GM20431 (cell line): ENCODE data around the gene TWNK.

ENCODE experiments used
- in situ Hi-C: fragments of 300-500 bp; cut with MseI, MboI; formaldehyde crosslinking; loops from one replicate; pipeline ENCODE4 v1.15.0; 2020; ENCODE audit warnings: low sequenced_read_pairs; ENCODE audit not compliant: unreplicated experiment

The TWNK gene

DNA sequence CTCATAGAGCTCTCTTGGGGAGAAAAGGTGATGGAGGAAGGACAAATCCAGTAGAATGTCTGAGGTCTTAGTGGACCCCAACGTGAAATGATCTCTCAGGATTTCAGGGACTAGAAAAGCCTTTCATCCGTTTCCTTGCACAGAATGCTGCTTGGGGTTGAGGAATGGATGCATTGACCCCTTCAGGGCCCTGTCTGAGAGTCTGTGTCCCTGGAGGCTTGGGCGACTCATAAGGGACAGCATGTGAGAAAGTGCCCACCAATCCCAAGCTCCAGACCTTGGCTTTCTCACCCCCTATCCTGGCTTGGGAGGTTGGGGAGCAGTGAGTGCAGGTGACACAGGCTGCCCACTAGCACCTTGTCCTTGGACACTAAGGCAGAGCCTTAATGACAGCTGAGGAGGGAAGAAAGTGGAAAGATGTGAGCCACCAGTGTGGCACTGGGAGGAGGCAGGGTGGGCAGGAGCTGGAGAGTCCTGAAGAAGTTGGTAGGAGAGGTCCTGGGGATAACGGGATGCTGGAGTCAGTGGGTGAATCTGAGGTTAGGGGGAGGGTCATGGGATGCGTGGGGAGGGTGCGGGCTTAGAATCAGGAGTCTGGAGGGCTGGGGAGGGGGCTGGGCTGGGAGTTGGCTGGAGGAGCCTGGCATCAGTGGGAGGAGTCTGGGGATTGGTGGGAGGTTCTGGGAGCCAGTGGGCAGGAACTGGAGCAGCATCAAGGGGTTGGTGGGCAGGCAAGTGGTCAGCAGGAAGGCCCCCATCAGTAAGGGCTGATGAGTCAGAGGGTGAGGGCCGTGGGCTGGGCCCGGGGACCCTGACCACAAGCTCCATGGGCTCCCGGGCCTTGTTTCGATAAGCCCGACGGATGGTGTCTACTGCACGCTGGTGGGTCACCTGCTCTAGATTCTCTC lies 20.8 kb downstream of the TWNK start:
- in situ Hi-C loops, result no loop called here

DNA sequence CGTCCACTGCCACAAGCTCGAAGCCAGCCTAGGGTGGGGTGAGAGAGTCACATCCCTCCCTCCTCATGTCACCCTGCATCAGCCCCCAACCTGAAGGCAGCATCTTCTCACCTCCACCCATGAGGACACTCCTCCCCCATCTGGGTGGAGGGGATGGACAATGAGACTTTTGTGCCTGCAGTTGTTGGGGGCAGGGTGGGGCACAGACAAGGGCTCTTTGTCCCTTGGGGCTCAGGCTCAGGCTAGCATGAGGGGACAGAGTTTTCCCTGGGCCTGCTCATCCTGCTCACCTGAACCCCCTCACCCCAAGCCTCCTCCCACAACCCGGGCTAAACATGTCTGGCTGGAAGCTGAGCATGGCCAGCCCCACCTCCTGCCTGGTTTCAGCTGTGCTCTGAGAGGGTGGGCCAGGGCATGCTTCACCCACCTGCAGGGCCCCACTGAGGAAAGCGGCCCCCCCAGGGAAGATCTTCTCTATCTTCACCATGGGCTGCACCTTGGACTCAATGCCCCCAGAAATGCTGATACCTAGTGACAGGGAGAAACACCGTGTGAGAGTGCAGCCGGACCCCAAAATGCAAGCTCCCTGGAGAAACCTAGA lies 21.6 kb downstream of the TWNK start:
- in situ Hi-C loops, result no loop called here

DNA sequence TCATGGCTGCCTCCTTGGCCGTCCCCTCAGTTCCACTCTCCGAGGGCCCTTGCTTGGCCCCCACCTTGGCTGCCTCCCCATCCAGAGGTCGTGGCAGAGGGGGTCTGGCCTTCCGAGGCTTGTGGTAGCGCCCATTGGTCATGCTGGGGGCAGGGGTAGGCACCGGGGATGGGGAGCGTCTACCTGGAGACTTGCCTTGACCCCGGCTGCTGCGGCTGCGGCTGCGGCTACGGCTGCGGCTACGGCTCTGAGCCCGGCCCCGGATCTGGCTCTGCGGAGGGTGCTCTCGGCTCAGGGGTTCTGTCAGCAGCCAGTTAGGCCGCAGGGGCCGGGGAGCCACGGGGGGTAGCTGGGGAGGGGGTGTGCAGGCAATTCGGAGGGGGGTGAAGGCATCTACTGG lies 23.0 kb downstream of the TWNK start:
- in situ Hi-C loops, result no loop called here

DNA sequence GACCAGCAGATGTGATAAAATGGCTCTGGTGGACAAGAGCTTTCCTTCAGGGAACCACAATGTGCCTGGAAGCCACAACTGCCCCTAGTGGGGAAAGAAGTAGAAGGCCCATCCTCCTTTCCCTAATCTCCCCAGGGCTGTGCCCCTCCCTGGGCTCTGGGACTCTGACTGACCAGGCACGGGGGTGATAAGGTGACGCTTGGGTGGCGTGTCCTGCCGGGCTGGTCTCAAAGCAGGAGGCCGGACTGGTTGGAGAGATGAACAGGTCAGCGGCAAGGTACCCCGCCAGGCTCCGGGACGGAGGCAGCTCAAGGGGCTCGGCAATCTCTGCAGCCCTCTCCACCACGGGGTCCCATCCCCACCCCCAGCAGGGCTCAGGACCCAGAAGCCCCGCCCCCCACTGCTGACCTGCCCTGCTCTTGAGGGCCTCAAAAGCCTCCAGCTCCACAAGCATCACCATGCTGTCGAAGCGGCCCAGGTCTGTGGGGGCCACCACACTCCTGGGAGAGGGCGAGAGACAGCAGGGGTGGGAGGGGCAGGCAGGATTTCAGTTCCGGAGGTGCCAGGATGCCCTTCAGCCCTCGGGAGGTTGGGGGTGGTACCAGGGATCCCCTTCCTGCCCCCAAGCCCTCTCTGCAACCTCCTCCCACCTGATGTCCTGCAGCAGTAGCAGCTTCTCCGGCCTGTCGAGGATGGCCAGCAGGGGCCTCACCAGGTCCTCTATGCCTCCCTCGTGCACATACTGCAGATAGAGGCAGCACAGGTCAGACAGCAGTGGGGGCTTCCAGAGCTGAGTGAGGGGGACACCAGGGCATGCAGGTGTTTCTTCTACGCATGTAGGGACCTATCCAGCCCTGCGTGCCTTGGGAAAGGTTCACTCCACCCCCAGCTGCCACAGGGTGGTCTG lies 24.4 kb downstream of the TWNK start:
- in situ Hi-C loops, result no loop called here

DNA sequence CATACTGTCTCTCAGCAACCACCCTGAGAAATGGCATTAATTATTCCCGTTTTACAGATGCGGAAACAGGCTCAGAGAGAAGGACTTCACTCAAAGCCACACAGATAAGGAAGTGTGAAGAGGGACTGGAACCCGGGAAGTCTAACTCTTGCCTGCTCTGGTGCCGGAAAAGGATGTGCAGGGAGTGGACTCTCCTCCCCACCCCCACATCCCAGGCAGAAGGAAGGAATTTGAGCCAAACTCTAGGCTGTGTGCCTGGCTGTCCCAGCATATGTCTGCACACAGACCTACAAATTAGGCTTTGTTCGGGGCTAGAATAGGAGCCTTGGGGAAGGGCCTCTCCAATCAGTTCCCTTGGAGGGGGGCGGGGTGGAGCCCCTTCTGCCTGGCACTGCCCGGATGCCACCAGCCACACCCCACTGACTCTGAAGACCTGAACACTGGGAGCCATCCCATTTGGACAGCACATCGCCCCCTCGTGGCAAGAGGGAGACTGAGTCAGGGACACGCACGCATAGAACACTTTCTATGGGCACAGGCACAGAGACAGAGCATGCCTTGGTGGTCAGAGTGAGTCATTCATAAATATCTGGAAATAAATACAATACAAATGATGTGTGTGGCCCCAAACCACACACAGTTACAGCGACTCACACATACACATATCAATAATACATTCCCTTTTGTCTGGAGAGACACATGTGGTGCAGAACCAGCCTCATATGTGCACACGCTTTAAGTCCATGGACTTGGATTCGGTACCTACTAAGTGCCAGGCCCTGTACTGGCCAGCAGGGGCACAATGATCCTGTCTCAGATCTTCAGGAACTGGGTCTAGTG lies 25.4 kb downstream of the TWNK start:
- in situ Hi-C loops, result no loop called here

DNA sequence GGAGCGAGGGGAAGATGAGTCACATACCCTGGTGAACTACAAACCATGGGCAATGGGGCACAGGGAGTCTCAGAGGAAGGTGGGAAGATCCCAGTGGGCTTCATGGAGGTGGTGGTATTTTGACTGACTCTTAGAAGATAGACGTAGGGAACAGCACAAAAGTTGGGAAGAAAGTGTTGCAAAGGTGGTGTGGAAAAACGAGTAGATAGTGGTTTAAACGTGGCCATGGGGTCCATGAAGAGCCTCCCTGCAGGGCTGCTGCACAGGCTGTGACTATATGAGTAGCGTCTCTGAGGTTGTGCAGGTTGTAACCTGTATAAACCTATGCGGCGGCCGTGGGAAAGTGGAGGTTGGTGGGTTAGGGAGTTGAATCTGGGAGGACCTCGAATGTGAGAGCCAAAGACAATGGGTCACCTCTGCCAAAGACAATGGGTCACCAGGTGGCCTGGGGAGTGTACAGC lies 26.1 kb downstream of the TWNK start:
- in situ Hi-C loops, result no loop called here

DNA sequence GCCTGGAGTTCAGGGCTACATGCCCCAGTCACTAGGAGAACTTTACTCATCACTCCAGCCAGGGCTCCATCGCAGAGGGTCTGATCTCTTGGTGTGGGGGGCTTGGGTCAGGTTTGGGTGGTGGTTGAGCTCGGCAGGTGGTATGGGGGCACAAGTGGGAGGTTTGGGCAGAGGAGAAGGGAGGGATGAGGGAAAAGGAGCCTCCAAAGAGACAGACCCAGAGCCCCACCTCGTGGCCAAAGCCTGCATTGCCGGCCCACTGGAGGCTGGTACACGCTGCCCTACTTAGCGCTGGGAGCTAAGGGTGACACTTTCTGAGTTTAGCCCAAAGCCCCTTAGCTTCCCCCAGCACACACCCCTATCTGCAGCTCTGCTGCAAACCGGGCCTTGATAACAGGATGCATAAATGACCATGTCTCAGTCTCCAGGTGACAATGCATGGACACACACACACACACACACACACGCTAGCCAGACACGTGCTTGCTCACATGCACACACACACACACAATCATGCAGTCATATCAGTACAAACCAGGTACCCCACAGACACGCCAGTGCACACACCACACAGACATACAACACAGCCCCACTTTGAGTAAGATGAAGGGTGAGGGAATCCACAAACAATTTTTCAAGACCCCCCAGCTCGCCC lies 27.0 kb downstream of the TWNK start:
- in situ Hi-C loops, result no loop called here

DNA sequence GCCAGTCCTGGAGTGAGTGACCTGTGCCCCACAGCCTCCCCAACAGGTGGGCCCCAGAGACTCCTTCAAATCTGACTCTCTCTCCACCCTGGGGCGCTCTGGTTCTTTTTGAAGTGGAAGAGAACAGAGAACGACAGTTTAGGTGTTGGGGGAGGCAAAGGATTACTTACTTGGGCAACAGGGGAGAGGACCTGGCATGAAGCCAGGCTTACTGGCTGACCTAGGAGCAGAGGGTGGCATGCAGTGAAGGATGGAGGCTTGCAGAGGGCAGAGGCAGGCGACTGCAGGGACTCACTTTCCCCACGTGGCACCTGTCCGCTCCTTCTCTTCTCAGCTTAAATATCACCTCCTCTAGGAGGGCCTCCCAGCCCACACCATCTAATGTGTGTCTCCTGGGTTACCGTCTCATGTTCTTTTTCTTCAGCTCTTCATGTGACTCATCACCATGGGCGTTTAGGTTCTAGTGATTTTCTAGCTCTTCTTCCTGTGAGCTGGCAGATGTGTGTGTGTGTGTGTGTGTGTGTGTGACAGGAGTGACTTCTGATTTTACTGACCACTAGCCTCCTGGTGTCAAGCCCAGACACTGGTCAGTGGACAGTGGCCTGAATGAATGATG lies 27.7 kb downstream of the TWNK start:
- in situ Hi-C loops, result no loop called here

DNA sequence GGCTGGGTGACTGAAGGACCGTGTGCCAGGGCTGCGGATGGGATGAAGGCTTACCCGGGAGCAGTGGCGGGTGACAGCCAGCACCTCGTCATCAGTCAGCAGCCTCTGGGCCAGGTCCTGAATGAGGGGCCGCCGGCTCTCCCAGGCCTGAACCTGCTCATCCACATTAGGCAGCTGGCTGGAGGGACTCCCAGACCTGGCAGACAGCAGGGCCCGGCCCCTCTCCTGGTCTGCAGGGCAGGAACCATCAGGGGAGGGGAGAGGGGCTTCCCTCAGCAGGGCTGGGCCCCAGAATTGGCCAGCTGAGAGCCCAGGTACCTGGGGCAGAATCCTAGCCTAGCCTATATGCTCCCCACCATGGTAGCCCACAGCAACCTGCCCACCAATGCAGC lies 28.2 kb downstream of the TWNK start:
- in situ Hi-C loops, result no loop called here

DNA sequence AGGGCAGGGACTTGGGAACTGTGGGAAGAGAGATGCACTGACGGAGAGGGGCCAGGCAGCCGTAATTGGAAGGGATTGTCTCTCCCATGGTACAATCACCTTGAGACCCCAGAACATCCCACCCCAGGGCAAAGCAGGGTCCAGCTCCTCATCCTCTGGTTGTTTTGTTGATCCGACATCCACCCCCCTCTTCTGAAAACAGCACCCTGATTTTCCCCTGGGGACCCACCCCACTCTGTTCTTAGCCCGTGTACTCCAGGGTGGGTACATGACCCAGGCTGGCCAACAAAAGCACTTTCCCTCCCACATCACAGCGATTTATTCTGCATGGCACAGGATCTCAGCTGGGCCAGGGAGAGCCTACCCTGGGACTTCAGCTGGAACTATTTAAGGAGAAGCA lies 29.5 kb downstream of the TWNK start:
- in situ Hi-C loops, result no loop called here

DNA sequence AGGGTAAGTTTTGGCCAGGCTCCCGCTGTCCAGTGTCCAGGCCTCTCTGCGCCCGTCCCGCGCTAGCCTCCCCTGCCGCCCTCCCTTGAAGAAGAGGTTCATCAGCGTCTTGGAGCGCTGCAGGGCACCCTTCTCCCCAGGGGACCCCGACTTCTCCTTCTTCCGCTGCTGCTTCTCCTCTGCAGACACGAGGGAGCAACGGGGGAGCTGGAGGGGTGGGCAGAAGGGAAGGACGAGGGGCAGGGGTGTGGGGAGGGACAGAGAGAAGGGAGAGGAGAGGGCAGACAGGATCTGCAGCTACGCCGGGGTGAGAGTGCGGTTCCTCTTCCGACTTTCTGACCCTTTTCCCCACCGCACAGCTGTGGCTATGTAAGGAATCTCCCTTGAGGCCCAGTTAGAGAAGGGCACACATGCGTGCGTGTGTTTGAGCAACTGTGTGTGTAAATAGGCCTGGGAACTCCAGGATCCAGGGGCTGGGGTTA lies 30.8 kb downstream of the TWNK start:
- in situ Hi-C loops, result no loop called here

DNA sequence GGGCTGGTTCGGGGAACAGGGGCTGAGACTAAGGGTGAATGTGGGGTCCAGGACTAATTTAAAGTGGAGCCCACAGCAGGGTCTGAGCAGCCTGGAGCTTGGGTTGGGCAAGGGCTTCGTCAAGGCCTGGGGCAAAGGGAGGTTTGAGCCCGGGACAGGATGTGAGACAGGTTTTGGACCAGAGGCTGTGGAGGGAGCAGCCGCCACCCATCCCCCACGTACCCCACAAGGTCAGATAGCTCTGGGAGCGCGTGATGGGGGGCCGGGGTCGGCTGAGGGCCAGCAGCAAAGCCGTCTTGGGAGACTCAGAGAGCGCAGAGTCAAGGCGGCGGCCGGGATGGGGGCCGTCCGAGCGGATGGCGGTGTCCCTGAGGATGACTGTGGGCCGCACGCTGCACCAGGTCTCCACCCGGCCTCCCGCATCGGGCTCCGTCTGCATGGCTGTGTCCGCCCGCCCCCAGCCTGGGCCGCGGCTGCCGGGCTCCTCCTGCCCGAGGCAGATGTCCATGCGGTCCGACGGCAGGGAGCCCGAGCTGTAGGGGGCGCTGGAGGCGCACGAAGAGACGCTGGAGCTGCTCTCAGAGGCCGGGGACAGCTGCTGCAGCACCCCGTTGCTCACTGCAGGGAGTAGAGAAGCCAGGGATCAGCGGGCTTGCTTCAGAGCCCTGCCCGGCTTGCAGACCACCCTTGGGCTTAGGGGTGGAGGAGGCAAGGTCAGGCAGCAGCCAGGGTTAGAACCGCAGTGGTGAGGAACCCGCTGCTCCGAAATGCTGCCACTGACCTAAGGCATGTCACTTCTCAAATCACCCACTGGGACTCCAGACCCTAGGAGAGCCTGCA lies 31.5 kb downstream of the TWNK start:
- in situ Hi-C loops, result no loop called here

DNA sequence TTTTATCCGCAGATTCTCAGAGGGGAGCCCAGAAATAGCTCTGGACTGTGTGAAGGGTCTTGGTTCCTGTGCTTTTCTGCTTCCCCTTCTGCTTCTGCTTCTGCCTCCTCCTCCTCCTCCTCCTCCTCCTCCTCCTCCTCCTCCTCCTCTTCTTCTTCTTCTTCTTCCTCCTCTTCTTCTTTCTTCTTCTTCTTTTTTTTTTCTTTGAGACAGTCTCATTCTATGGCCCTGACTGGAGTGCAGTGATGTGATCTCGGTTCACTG lies 32.0 kb downstream of the TWNK start:
- in situ Hi-C loops, result no loop called here

DNA sequence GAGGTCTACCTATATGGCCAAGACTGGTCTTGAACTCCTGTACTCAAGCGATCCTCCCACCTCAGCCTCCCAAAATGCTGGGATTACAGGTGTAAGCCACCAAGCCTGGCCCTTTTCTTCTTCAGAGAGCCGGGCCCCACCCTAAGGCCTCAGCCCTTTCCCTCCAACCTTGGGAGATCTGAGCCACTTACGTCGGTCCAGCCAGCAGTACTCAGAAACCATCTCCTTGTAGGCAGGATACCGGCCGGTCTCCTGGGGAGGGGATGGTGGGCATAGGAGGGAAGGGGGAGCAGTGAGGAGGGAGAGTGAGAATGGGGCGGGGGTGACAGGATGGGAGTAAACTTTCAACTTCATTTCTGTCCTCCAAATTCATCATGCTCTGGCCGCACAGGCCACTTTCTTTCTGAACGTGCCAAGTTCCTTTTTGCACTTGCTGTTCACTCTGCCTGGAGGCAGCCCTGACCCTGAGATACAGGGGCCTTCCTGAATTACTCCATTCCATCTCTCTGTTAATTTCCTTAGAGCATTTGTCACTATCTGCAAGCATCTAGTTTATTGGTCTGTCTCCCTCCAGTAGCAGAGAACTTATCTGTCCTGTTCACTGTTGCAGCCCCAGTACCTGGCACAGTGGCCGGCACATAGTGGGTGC lies 33.2 kb downstream of the TWNK start:
- in situ Hi-C loops, result no loop called here

DNA sequence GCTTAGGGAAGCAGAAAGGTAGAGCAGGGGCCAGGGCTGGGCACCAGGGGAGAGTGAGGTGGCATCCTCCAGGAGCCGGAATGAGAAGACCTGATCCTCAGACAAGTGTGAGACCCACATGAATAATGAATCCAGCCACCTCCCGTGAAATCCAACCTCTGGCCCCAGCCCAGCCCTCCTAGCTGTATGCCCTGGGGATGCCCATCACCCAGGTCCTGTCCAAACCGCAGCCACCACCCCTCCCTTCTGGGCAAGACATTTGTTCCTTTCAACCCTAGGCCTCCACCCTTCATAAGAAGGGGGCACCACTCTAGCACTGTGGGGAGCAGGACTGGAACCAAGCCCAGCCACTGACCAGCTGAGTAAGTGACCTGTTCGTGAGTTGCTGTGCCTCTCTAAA lies 33.9 kb downstream of the TWNK start:
- in situ Hi-C loops, result no loop called here

DNA sequence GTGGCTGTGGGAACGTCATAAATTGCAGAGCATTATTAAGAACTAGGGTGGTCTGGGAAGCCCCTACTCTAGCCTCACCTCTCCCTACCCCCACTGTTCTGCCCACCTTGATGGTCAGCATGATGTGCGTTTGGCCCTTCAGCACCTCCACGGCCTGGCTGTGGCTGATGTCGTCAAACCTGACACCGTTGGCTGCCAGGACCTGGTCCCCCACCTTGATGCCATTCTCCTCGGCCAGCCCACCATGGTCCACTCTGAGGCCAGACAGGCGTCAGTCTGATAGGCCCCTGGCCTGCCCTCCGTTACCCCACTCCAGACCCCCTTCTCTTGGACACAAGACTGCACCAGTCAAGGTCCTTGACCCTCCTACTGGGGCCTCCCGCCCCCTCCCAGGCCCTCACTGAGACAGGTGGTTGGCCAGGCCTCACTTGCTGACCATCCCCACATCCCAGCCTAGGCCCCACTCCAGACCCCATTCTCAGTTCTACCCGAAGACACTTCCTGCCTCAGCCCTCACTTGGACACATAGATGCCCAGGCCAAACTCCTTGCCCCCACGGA lies 34.4 kb downstream of the TWNK start:
- in situ Hi-C loops, result no loop called here

DNA sequence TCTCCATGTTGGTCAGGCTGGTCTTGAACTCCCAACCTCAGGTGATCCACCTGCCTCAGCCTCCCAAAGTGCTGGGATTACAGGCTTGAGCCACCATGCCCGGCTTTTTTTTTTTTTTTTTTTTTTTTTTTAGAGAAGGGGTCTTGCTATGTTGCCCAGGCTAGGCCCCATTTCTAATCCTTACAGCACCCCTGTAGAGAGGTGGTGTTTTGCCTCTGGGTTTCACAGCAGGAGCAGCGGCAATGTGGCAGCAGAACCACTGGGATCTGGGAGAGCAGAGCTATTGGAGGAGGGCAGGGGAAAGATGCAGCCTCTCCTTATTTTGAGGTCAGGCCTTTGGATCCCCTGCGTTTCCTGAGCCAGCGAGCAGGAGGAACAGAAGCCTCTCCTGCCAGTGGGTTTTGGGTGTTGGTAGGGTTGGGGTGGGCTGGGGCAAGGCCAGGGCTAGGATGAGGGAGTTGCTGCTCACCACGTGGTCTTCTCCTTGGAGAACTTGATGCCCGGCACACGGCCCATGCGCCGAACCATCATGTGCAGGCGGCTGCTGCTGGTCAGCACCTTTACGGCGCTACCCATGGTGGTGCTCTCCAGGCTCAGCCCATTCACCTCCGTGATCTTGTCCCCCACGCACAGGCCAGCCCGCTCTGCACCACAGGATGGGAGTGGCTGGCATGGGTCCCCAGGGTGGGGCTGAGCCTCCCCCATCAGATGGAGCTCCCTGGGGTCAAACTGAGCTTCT lies 35.8 kb downstream of the TWNK start:
- in situ Hi-C loops, result no loop called here
